CD4-positive, alpha-beta memory T cell (primary cell): ENCODE results near the gene NOP56. TPM values are rescaled to one million over a fixed set of nuclear protein-coding genes. Genes with fewer than 3 reads are reported as not detected.
A peak's percentile ranks its signal among the peaks of the same experiment; 100 is the strongest.

Experiments used
- CTCF ChIA-PET: fragments of 350-600 bp; sonication (Branson Sonifier 250); formaldehyde crosslinking; loops from one replicate; lab custom pipeline; 2021; ENCODE audit warnings: inconsistent platforms; ENCODE audit not compliant: partially characterized antibody; lab: Charles Lee
- POLR2A ChIA-PET: fragments of 350-600 bp; sonication (Branson Sonifier 250); formaldehyde crosslinking; loops from one replicate; lab custom pipeline; 2021; ENCODE audit not compliant: partially characterized antibody; lab: Charles Lee
- DNase-seq, 5 donors: peaks; one replicate each; pipeline versions ENCODE4 v3.0.0 to v3.0.0-alpha.2; 2020 to 2022; ENCODE audit warnings: mixed read lengths in 1 of 5
- H3K27ac ChIP-seq: one replicate; pipeline ENCODE4 v1.7.0; 2013; ENCODE audit warnings: low read depth, low read length
- H3K27me3 ChIP-seq: 2 replicates; pipeline ENCODE4 v1.7.0; 2013; ENCODE audit warnings: mild to moderate bottlenecking, low read length, moderate library complexity; ENCODE audit not compliant: insufficient read depth
- H3K36me3 ChIP-seq: 2 replicates; pipeline ENCODE4 v1.7.0; 2013; ENCODE audit warnings: mild to moderate bottlenecking, low read length, moderate library complexity; ENCODE audit not compliant: insufficient read depth
- H3K4me1 ChIP-seq: 2 replicates; pipeline ENCODE4 v1.7.0; 2013; ENCODE audit warnings: mild to moderate bottlenecking, low read length, moderate library complexity; ENCODE audit not compliant: insufficient read depth
- H3K4me3 ChIP-seq, 2 donors: one replicate each; pipeline ENCODE4 v1.7.0; 2013; ENCODE audit warnings: low read length in 2 of 2, mild to moderate bottlenecking in 1 of 2
- H3K9me3 ChIP-seq, 2 donors: one replicate each; pipeline ENCODE4 v1.7.0; 2013; ENCODE audit warnings: low read length in 2 of 2, control low read depth in 1 of 2; ENCODE audit not compliant: control insufficient read depth in 1 of 2
- H3K27ac Mint-ChIP-seq, 7 donors: one replicate each; pipeline ENCODE4 v1.8.0; 2020 to 2021; ENCODE audit warnings: mixed read lengths in 7 of 7, mild to moderate bottlenecking in 6 of 7, inconsistent platforms in 3 of 7, moderate library complexity in 3 of 7
- H3K27me3 Mint-ChIP-seq, 2 donors: one replicate each; pipeline ENCODE4 v1.8.0; 2020 to 2021; ENCODE audit warnings: mixed read lengths in 2 of 2
- H3K36me3 Mint-ChIP-seq, 2 donors: one replicate each; pipeline ENCODE4 v1.8.0; 2020 to 2021; ENCODE audit warnings: mixed read lengths in 2 of 2, inconsistent platforms in 1 of 2, mild to moderate bottlenecking in 1 of 2
- H3K4me1 Mint-ChIP-seq, 4 donors: one replicate each; pipeline ENCODE4 v1.8.0; 2020 to 2021; ENCODE audit warnings: mixed read lengths in 4 of 4, mild to moderate bottlenecking in 1 of 4
- H3K4me3 Mint-ChIP-seq, 8 donors: one replicate each; pipeline ENCODE4 v1.8.0; 2020 to 2021; ENCODE audit warnings: mixed read lengths in 8 of 8, mild to moderate bottlenecking in 7 of 8, moderate library complexity in 6 of 8, inconsistent platforms in 3 of 8
- H3K9me3 Mint-ChIP-seq, 8 donors: one replicate each; pipeline ENCODE4 v1.8.0; 2020 to 2021; ENCODE audit warnings: mixed read lengths in 8 of 8, mild to moderate bottlenecking in 5 of 8, inconsistent platforms in 3 of 8, moderate library complexity in 1 of 8
- intact Hi-C: fragments of 100-400 bp; cut with micrococcal nuclease; formaldehyde crosslinking; loops from one replicate; pipeline ENCODE4 v1.15.1; 2023
- polyA plus RNA-seq, 2 donors: library from polyadenylated mRNA; unstranded; fragments of 300-500 nt; fragmentation: Illumina TruSeq; gene quantifications; one replicate each; pipeline ENCODE4 v1.2.3, GENCODE V29; 2021
- total RNA-seq, 2 experiments: library from RNA; stranded (reverse); gene quantifications; one replicate each; pipeline ENCODE4 v1.2.3, GENCODE V29; 2021

Gene NOP56
- total and polyA plus RNA-seq, 4 experiments from 2014 or later, result 83.4 to 270 (median 197) TPM

GRCh38 chr20:2655331-2656116 lies 3.1 kb downstream of the NOP56 start:
- peaks cover 66% of the 10 kb centered on the region for H3K36me3 ChIP-seq
- H3K9me3 Mint-ChIP-seq, result no peaks in the 10 kb centered on the region
- H3K27ac ChIP-seq, result no peak overlapping the region
- H3K4me3 Mint-ChIP-seq, result no peak overlapping the region
- H3K36me3 Mint-ChIP-seq, result peaks cover 61 to 76% of the 10 kb centered on the region in 2 donors
- no peak overlapping the region for H3K4me3 ChIP-seq
- intact Hi-C loops, result no loop called here
- DNase-seq, result no peak
- H3K4me1 Mint-ChIP-seq, result peaks cover 18 to 66% (median 25%) of the 10 kb centered on the region in 4 donors
- H3K27me3 ChIP-seq, result no peaks in the 10 kb centered on the region
- no peaks in the 10 kb centered on the region for H3K27me3 Mint-ChIP-seq
- peak overlapping the region in 4 of 7 donors; percentile 74 to 93 (median 80) for H3K27ac Mint-ChIP-seq
- ChIA-PET CTCF (interaction anchor here (1.1 to 5.4 kb wide), 4 partner anchors 10 to 133 kb away, joined by 4 to 35 read pairs (median 5); no protein-coding TSS in a partner anchor), POLR2A (interaction anchor here (6.3 kb wide), 1 partner anchor 10 kb away, joined by 180 read pairs; the partner anchor contains the start of gene IDH3B)
- H3K4me1 ChIP-seq, result peaks cover 31% of the 10 kb centered on the region
- H3K9me3 ChIP-seq, result no peaks in the 10 kb centered on the region

GRCh38 chr20:2656471-2657117 lies 4.2 kb downstream of the NOP56 start:
- ChIA-PET POLR2A (interaction anchor here (0.9 to 6.3 kb wide), 2 partner anchors 9 to 14 kb away, joined by 3 to 180 read pairs; partner anchors contain the start of gene IDH3B), CTCF (no interaction called here)
- Mint-ChIP-seq H3K27me3 (no peaks in the 10 kb centered on the region), H3K27ac (peak overlapping the region in 5 of 7 donors; percentile 16 to 85 (median 27)), H3K4me1 (peaks cover 20 to 65% (median 26%) of the 10 kb centered on the region in 4 donors), H3K9me3 (no peaks in the 10 kb centered on the region), H3K36me3 (peaks cover 70 to 84% of the 10 kb centered on the region in 2 donors), H3K4me3 (peak overlapping the region in 1 of 8 donors; percentile 52)
- Histone ChIP-seq H3K36me3 (peaks cover 72% of the 10 kb centered on the region), H3K9me3 (no peaks in the 10 kb centered on the region), H3K27me3 (no peaks in the 10 kb centered on the region), H3K4me1 (peaks cover 22% of the 10 kb centered on the region), H3K4me3 (no peak overlapping the region), H3K27ac (no peak overlapping the region)
- intact Hi-C loops, result no loop called here
- DNase-seq, result no peak

GRCh38 chr20:2657241-2657640 lies 4.8 kb downstream of the NOP56 start:
- peak overlapping the region in 1 of 8 donors; percentile 52 for H3K4me3 Mint-ChIP-seq
- POLR2A ChIA-PET, result no interaction called here

GRCh38 chr20:2657674-2658073 lies 5.2 kb downstream of the NOP56 start:
- Histone ChIP-seq H3K9me3 (no peaks in the 10 kb centered on the region), H3K4me3 (no peak overlapping the region), H3K27me3 (no peaks in the 10 kb centered on the region), H3K36me3 (peaks cover 72% of the 10 kb centered on the region), H3K4me1 (peaks cover 19% of the 10 kb centered on the region), H3K27ac (no peak overlapping the region)
- no peaks in the 10 kb centered on the region for H3K27me3 Mint-ChIP-seq
- no peak for DNase-seq
- H3K4me3 Mint-ChIP-seq, result peak overlapping the region in 1 of 8 donors; percentile 7
- ChIA-PET CTCF (no interaction called here), POLR2A (no interaction called here)
- H3K9me3 Mint-ChIP-seq, result no peaks in the 10 kb centered on the region
- H3K36me3 Mint-ChIP-seq, result peaks cover 79 to 89% of the 10 kb centered on the region in 2 donors
- peaks cover 25 to 72% (median 33%) of the 10 kb centered on the region in 4 donors for H3K4me1 Mint-ChIP-seq
- peak overlapping the region in 1 of 7 donors; percentile 73 for H3K27ac Mint-ChIP-seq
- intact Hi-C loops, result no loop called here

More at GRCh38 chr20:2657241-2657640, 4.8 kb downstream of the NOP56 start:
- no peak for DNase-seq
- peaks cover 76 to 87% of the 10 kb centered on the region in 2 donors for H3K36me3 Mint-ChIP-seq
- peak overlapping the region in 3 of 7 donors; percentile 7 to 73 (median 73) for H3K27ac Mint-ChIP-seq
- H3K4me1 Mint-ChIP-seq, result peaks cover 24 to 72% (median 31%) of the 10 kb centered on the region in 4 donors
- no peaks in the 10 kb centered on the region for H3K27me3 Mint-ChIP-seq
- H3K27ac ChIP-seq, result no peak overlapping the region
- H3K27me3 ChIP-seq, result no peaks in the 10 kb centered on the region
- no peaks in the 10 kb centered on the region for H3K9me3 ChIP-seq
- peaks cover 19% of the 10 kb centered on the region for H3K4me1 ChIP-seq
- no peaks in the 10 kb centered on the region for H3K9me3 Mint-ChIP-seq
- no peak overlapping the region for H3K4me3 ChIP-seq
- intact Hi-C loops, result no loop called here
- CTCF ChIA-PET, result no interaction called here
- H3K36me3 ChIP-seq, result peaks cover 72% of the 10 kb centered on the region

GRCh38 chr20:2658414-2659354 lies 6.3 kb downstream of the NOP56 start:
- H3K36me3 Mint-ChIP-seq, result peaks cover 79 to 89% of the 10 kb centered on the region in 2 donors
- peak overlapping the region in 6 of 7 donors; percentile 4 to 81 (median 72) for H3K27ac Mint-ChIP-seq
- Histone ChIP-seq H3K4me3 (no peak overlapping the region), H3K27me3 (no peaks in the 10 kb centered on the region), H3K9me3 (no peaks in the 10 kb centered on the region), H3K36me3 (peaks cover 72% of the 10 kb centered on the region), H3K4me1 (peaks cover 19% of the 10 kb centered on the region), H3K27ac (no peak overlapping the region)
- intact Hi-C loops, result no loop called here
- peak overlapping the region in 2 of 8 donors; percentile 16 to 37 for H3K4me3 Mint-ChIP-seq
- ChIA-PET POLR2A (interaction anchor here (1.0 kb wide), 1 partner anchor 10 kb away, joined by 3 read pairs; no protein-coding TSS in a partner anchor), CTCF (no interaction called here)
- no peak for DNase-seq
- H3K27me3 Mint-ChIP-seq, result no peaks in the 10 kb centered on the region
- H3K9me3 Mint-ChIP-seq, result peaks cover 0 to 2% (median 0%) of the 10 kb centered on the region in 8 donors
- H3K4me1 Mint-ChIP-seq, result peaks cover 27 to 63% (median 37%) of the 10 kb centered on the region in 4 donors

GRCh38 chr20:2659547-2659946 lies 7.1 kb downstream of the NOP56 start:
- peaks cover 22 to 62% (median 35%) of the 10 kb centered on the region in 4 donors for H3K4me1 Mint-ChIP-seq
- Histone ChIP-seq H3K4me3 (no peak overlapping the region), H3K27ac (no peak overlapping the region), H3K9me3 (no peaks in the 10 kb centered on the region), H3K4me1 (peaks cover 13% of the 10 kb centered on the region), H3K27me3 (no peaks in the 10 kb centered on the region), H3K36me3 (peaks cover 64% of the 10 kb centered on the region)
- DNase-seq, result no peak
- intact Hi-C loops, result no loop called here
- peak overlapping the region in 1 of 8 donors; percentile 10 for H3K4me3 Mint-ChIP-seq
- CTCF ChIA-PET, result no interaction called here
- H3K36me3 Mint-ChIP-seq, result peaks cover 80 to 84% of the 10 kb centered on the region in 2 donors
- no peaks in the 10 kb centered on the region for H3K27me3 Mint-ChIP-seq
- H3K9me3 Mint-ChIP-seq, result peaks cover 0 to 4% (median 0%) of the 10 kb centered on the region in 8 donors
- peak overlapping the region in 4 of 7 donors; percentile 50 to 72 (median 66) for H3K27ac Mint-ChIP-seq
- POLR2A ChIA-PET, result no interaction called here
